ENCODE data around the gene SAMD14.

DNA sequence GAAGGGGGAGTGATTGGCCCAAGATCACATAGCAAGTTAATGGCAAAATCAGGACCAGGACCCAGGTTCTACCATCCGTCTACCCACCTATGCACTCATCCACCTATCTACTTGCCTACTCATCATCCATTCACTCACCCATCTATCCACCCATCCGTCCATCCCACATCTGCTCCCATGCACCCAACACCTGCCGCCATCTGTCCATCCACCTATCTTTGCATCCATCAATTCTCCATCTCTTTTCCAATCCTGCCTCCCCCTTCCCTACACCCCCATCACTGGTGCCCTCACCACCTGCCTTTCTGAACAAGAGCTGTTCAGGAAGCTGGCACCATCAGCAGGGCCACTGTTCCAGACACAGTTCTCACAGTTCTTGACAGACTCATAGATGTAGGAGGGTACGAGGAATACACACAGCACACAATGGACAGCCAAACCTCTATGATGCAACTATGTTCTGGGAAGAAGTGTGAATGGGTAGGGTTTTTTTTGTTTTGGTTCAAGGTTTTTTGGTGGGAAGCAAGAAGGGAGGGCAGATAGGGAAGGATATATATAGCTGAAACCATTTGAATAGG is 4.5 kb downstream of the SAMD14 start:
- TF ChIP-seq, protein P1, sequence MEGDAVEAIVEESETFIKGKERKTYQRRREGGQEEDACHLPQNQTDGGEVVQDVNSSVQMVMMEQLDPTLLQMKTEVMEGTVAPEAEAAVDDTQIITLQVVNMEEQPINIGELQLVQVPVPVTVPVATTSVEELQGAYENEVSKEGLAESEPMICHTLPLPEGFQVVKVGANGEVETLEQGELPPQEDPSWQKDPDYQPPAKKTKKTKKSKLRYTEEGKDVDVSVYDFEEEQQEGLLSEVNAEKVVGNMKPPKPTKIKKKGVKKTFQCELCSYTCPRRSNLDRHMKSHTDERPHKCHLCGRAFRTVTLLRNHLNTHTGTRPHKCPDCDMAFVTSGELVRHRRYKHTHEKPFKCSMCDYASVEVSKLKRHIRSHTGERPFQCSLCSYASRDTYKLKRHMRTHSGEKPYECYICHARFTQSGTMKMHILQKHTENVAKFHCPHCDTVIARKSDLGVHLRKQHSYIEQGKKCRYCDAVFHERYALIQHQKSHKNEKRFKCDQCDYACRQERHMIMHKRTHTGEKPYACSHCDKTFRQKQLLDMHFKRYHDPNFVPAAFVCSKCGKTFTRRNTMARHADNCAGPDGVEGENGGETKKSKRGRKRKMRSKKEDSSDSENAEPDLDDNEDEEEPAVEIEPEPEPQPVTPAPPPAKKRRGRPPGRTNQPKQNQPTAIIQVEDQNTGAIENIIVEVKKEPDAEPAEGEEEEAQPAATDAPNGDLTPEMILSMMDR (IDR thresholded peaks at IDR 0.05) = no peak
- TF ChIP-seq POLR2A (IDR thresholded peaks at IDR 0.05) = no peak

Data from Peyer's patch (tissue), 4 donors.